Esophagus squamous epithelium (tissue), 5 donors: ENCODE results near the gene LRP5. TPM values are rescaled to one million over a fixed set of nuclear protein-coding genes. Genes with fewer than 3 reads are reported as not detected.
A peak's percentile ranks its signal among the peaks of the same experiment; 100 is the strongest.
"Not testable (repeated sequence)": the region's sequence is repeated elsewhere in the genome, so short reads cannot be mapped to it uniquely, and the experiment has no call there.

Source experiments
- DNase-seq: peaks from one replicate; lab custom pipeline; 2025; lab: John Stamatoyannopoulos, UW
- H3K27ac ChIP-seq, 4 donors: fragments of 200-600 bp; sonication (generic); one replicate each; pipeline ENCODE4 v1.5.1; 2016 to 2019; ENCODE audit warnings: mild to moderate bottlenecking in 1 of 4
- H3K27me3 ChIP-seq, 4 donors: fragments of 200-600 bp; sonication (generic); 1 replicate in 3 of 4; 2 replicates in 1 of 4; pipeline versions ENCODE4 v1.5.1 to v1.6.0; 2017 to 2021; ENCODE audit warnings: antibody characterized with exemption in 1 of 4
- H3K36me3 ChIP-seq, 3 donors: fragments of 200-600 bp; sonication (generic); one replicate each; pipeline ENCODE4 v1.5.1; 2016 to 2019
- H3K4me1 ChIP-seq, 3 donors: fragments of 200-600 bp; sonication (generic); one replicate each; pipeline ENCODE4 v1.5.1; 2017 to 2019
- H3K4me3 ChIP-seq, 4 donors: fragments of 200-600 bp; sonication (generic); 1 replicate in 3 of 4; 2 replicates in 1 of 4; pipeline ENCODE4 v1.5.1; 2016 to 2019; ENCODE audit warnings: mild to moderate bottlenecking in 2 of 4, moderate library complexity in 1 of 4
- H3K9me3 ChIP-seq, 3 donors: fragments of 200-600 bp; sonication (generic); one replicate each; pipeline ENCODE4 v1.5.1; 2016 to 2019
- CTCF ChIP-seq, 6 experiments: fragments of 450-650 bp in 4 of 6; fragments of 200-600 bp in 2 of 6; sonication (generic) in 2 of 6; IDR thresholded peaks; one replicate each; pipeline ENCODE4 v1.5.1; 2016 to 2019; ENCODE audit warnings: antibody characterized with exemption in 6 of 6, mild to moderate bottlenecking in 4 of 6, moderate library complexity in 4 of 6
- POLR2A ChIP-seq, 4 donors: fragments of 450-650 bp; IDR thresholded peaks; one replicate each; pipeline ENCODE4 v1.6.1; 2017; ENCODE audit warnings: antibody characterized with exemption in 4 of 4, mild to moderate bottlenecking in 4 of 4, moderate library complexity in 3 of 4
- WGBS, 2 donors: methylation state at CpG; one replicate each; pipeline ENCODE4 v1.1.5; 2018; 5-methylcytosine and 5-hydroxymethylcytosine counted together
- intact Hi-C: fragments of 100-400 bp; cut with DNase I; formaldehyde crosslinking; loops from one replicate; pipeline ENCODE4 v1.15.0; 2022
- total RNA-seq, 4 donors: library from RNA; depleted of rRNA; stranded (reverse); fragments of >200 nt; gene quantifications; one replicate each; pipeline ENCODE4 v1.1.0, GENCODE V29; 2016
- donor health status: DM: yes; HTN: yes; CAD: no.

The LRP5 gene
- total RNA-seq, 4 donors from 2014 or later: 13.7 to 24.0 (median 20.9) TPM

GRCh38 chr11:68342459-68343158, 30.2 kb downstream of the LRP5 start:
- Histone ChIP-seq H3K4me3 (no peak overlapping the region), H3K36me3 (peaks cover 0 to 5% (median 2%) of the 10 kb centered on the region in 3 donors), H3K4me1 (peaks cover 42 to 88% (median 66%) of the 10 kb centered on the region in 3 donors), H3K9me3 (no peaks in the 10 kb centered on the region), H3K27ac (peak overlapping the region; percentile 86 to 88 (median 88)), H3K27me3 (no peaks in the 10 kb centered on the region)
- WGBS, 2 donors: 46 to 48% methylated on average over 4 to 6 of the region's 13 CpGs
- TF ChIP-seq CTCF (IDR thresholded peaks at IDR 0.05) (no peak), POLR2A (IDR thresholded peaks at IDR 0.05) (no peak)
- intact Hi-C loops: no loop called here
- no peak for DNase-seq

DNA sequence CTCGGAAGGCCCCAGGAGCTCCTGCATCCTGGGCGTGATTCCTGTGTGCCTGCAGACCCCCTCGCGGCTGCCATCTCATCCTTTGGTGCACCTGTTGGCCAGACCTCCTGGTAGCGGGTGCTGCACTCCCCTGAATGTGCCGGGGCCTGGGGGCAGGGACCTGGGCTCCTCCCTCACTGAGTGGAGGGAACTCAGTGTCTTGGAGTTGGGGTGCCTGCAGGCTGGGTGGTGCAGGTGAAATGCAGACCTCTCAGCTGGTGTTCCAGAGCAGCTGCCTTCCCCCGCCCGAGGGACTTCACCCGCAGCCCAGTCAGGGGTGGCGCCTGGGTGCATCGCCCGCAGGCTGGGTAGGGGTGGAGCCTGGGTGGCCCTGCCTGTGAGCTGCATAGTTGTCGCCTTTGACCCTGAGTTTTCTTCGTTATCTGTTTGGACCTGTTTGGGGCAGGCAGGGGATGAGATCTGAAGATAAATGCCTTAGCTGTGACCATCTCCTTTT, 31.4 kb downstream of the LRP5 start:
- no peaks in the 10 kb centered on the region for H3K9me3 ChIP-seq
- H3K27me3 ChIP-seq: no peaks in the 10 kb centered on the region
- peak overlapping the region; percentile 86 to 88 (median 88) for H3K27ac ChIP-seq
- peaks cover 31 to 81% (median 55%) of the 10 kb centered on the region in 3 donors for H3K4me1 ChIP-seq
- H3K36me3 ChIP-seq: peaks cover 0 to 13% (median 6%) of the 10 kb centered on the region in 3 donors
- 48 to 59% methylated on average over 2 to 7 of the region's 14 CpGs for WGBS, 2 donors
- DNase-seq: no peak
- no peak overlapping the region for H3K4me3 ChIP-seq
- TF ChIP-seq POLR2A (IDR thresholded peaks at IDR 0.05) (no peak), CTCF (IDR thresholded peaks at IDR 0.05) (no peak)
- intact Hi-C loops: no loop called here

DNA sequence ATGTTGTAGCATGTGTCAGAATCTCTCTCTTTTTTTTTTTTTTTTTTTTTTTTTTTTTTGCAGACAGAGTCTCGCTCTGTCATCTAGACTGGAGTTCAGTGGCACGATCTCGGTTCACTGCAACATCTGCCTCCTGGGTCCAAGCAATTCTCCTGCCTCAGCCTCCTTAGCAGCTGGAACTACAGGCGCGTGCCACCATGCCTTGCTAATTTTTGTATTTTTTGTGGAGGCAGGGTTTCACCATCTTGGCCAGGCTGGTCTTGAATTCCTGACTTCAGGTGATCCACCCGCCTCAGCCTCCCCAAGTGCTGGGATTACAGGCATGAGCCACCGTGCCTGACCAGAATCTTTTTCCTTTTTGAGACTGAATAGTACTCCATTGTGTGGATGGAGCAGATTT, 32.4 kb downstream of the LRP5 start:
- DNase-seq: not testable (repeated sequence)
- 91 to 100% methylated on average over 2 to 7 of the region's 7 CpGs for WGBS, 2 donors

GRCh38 chr11:68345776-68346461, 33.5 kb downstream of the LRP5 start:
- no peak for DNase-seq
- 59 to 66% methylated on average over 6 to 11 of the region's 11 CpGs for WGBS, 2 donors
- Histone ChIP-seq H3K9me3 (no peaks in the 10 kb centered on the region), H3K27ac (peak overlapping the region in 3 of 4 donors; percentile 11 to 52 (median 49)), H3K27me3 (no peaks in the 10 kb centered on the region), H3K4me1 (peaks cover 31 to 73% (median 43%) of the 10 kb centered on the region in 3 donors), H3K4me3 (peak overlapping the region in 1 of 4 donors; percentile 21), H3K36me3 (peaks cover 0 to 24% (median 6%) of the 10 kb centered on the region in 3 donors)
- TF ChIP-seq POLR2A (IDR thresholded peaks at IDR 0.05) (no peak), CTCF (IDR thresholded peaks at IDR 0.05) (no peak)
- intact Hi-C loops: no loop called here

More for the DNA sequence above, 32.4 kb downstream of the LRP5 start:
- Histone ChIP-seq H3K36me3 (peaks cover 0 to 20% (median 6%) of the 10 kb centered on the region in 3 donors), H3K4me1 (peaks cover 31 to 77% (median 52%) of the 10 kb centered on the region in 3 donors)
- H3K4me3 ChIP-seq, intact Hi-C loops, H3K27ac ChIP-seq, H3K9me3 ChIP-seq, H3K27me3 ChIP-seq: not testable (repeated sequence)

GRCh38 chr11:68346462-68346790, 34.0 kb downstream of the LRP5 start:
- H3K27ac ChIP-seq: peak overlapping the region in 3 of 4 donors; percentile 11 to 52 (median 49)
- intact Hi-C loops: no loop called here
- H3K27me3 ChIP-seq: no peaks in the 10 kb centered on the region
- H3K9me3 ChIP-seq: no peaks in the 10 kb centered on the region
- peak overlapping the region in 1 of 4 donors; percentile 21 for H3K4me3 ChIP-seq
- H3K36me3 ChIP-seq: peaks cover 0 to 24% (median 6%) of the 10 kb centered on the region in 3 donors
- no CpG with 5 or more reads among the region's 2 CpGs for WGBS, 2 donors
- no peak for TF ChIP-seq CTCF (IDR thresholded peaks at IDR 0.05)
- TF ChIP-seq POLR2A (IDR thresholded peaks at IDR 0.05): no peak
- DNase-seq: no peak
- H3K4me1 ChIP-seq: peaks cover 26 to 72% (median 39%) of the 10 kb centered on the region in 3 donors
